SK-MEL-5 (cell line): Measurements from ENCODE around the gene UBE2D2. TPM values are rescaled to one million over a fixed set of nuclear protein-coding genes. Genes with fewer than 3 reads are reported as not detected.
"Not testable (repeated sequence)": the region's sequence is repeated elsewhere in the genome, so short reads cannot be mapped to it uniquely, and the experiment has no call there.

Experiments
- DNase-seq: peaks from one replicate; pipeline ENCODE4 v3.0.0-alpha.2; 2016; ENCODE audit warnings: low read depth, low spot score
- in situ Hi-C: cut with HindIII; loops from 2 replicates; pipeline ENCODE4 v1.10.0; 2016; ENCODE audit warnings: low sequenced_read_pairs, high pct_unique_total_duplicates, low pct_unique_long_range_greater_than_20kb
- total RNA-seq: library from RNA; depleted of rRNA; stranded (reverse); fragments of >200 nt; shearing (Covaris generic); gene quantifications from 2 replicates; pipeline ENCODE4 v1.2.3, GENCODE V29; 2014

The UBE2D2 gene
- total RNA-seq, 1 experiment from 2014 or later = 57.4 TPM

DNA sequence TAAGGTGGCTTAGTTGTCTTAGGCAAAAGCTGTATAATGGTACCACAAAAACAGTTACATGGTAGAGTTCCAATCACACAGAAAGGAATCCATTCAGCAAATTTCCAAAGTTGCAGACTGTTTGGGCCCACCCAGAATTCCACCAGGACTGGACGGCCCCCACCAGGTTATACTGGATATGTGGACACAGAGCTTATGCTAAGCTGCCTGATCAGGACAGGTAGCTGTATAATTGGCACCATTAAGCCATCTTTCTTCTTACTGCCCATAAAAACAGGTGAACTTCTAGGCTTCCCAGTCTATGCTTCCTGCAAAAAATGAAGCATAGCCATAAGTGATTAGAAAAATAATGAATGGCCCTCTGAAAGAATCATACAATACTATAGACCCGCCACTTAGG, 31.1 kb upstream of the UBE2D2 start:
- DNase-seq, in situ Hi-C loops: not testable (repeated sequence)

DNA sequence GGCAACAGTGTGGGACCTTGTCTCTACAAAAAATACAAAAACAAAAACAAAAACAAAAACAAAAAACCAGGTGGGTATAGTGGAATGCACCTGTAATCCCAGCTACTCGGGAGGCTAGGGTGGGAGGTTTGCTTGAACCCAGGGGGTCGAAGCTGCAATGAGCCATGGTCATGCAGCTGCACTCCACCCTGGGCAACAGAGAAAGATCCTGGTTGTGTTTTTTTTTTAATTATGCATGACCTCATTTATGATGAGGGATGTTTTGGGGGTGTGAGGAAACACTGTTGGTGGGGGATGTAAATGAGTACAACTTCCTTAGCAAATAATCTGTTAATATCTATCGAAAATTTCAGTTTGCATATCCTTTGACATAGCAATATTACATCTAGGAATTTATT, 29.4 kb upstream of the UBE2D2 start:
- in situ Hi-C loops = no loop called here

GRCh38 chr5:139543423-139543991, 17.6 kb upstream of the UBE2D2 start:
- in situ Hi-C loops = no loop called here
- peak; percentile 43 for DNase-seq

More for the DNA sequence above, 29.4 kb upstream of the UBE2D2 start:
- no peak for DNase-seq

- in situ Hi-C loops = not testable (repeated sequence)
Measured at GRCh38 chr5:139546593-139546992, 14.5 kb upstream of the UBE2D2 start.

GRCh38 chr5:139549162-139549894, 11.8 kb upstream of the UBE2D2 start:
- no peak for DNase-seq
- in situ Hi-C loops = no loop called here

More at GRCh38 chr5:139546593-139546992, 14.5 kb upstream of the UBE2D2 start:
- DNase-seq = not testable (repeated sequence)

DNA sequence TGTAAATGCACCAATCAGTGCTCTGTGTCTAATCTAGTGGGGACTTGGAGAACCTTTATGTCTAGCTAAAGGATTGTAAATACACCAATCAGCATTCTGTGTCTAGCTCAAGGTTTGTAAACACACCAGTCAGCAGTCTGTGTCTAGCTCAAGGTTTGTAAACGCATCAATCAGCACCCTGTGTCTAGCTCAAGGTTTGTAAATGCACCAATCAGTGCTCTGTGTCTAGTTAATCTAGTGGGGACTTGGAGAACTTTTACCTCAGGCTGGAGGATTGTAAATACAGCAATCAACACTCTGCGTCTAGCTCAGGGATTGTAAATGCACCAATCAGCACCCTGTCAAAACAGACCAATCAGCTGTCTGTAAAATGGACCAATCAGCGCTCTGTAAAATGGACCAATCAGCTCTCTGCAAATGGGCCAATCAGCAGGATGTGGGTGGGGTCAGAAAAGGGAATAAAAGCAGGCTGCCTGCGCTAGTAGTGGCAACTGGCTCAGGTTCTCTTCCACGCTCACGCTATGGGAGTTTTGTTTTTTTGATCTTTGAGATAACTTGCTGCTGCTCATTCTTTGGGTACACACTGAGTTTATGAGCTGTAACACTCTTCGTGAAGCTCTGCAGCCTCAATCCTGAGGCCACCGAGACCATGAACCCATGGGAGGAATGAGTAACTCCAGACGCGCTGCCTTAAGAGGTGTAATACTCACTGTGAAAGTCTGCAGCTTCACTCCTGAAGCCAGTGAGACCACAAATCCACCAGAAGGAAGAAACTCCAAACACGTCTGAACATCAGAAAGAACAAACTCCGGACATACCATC, 10.9 kb upstream of the UBE2D2 start:
- DNase-seq = peak; percentile 11
- in situ Hi-C loops = loop anchor here (25.0 kb wide), 1 partner anchor 138 kb away; the partner anchor contains the start of gene SPATA24

DNA sequence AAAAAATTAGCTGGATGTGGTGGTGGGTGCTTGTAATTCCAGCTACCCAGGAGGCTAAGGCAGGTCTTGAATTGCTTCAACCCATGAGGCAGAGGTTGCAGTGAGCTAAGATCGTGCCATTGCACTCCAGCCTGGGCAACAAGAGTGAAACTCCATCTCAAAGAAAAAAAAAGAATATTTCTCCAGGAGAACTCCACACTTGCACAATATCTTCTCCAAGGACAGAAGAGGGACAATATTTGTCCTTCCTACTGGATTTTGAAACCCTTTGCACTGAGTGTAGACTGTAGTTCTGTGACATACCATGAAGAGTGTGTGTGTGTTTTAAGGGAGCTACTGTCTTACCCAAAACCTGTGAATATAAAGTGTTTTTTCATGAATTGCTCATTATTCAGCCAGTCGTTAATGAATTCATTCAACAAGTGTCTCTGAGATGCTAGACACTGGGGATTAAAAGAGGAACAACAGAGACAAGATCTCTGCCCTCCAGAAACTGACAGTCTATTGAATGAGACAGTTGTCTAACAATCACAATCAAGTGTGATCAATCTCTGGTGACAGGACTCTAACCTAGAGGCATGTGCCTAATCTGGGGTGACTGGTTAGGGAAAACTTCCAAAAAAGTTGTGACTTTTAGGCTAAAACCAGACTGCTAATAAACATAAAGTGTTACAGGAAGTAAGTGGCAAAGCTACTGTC, 9.8 kb upstream of the UBE2D2 start:
- in situ Hi-C loops = loop anchor here (25.0 kb wide), 1 partner anchor 139 kb away; the partner anchor contains the start of gene SPATA24
- DNase-seq = no peak

GRCh38 chr5:139552893-139553575, 8.1 kb upstream of the UBE2D2 start:
- DNase-seq = no peak

GRCh38 chr5:139554264-139554663, 6.9 kb upstream of the UBE2D2 start:
- DNase-seq = no peak

More at GRCh38 chr5:139552893-139553575, 8.1 kb upstream of the UBE2D2 start:
- in situ Hi-C loops = loop anchor here (25.0 kb wide), 1 partner anchor 141 kb away; the partner anchor contains the start of gene SPATA24

GRCh38 chr5:139557811-139558210, 3.3 kb upstream of the UBE2D2 start:
- in situ Hi-C loops = loop anchor here (25.0 kb wide), 1 partner anchor 146 kb away; the partner anchor contains the start of gene SPATA24

More at GRCh38 chr5:139554264-139554663, 6.9 kb upstream of the UBE2D2 start:
- in situ Hi-C loops = loop anchor here (25.0 kb wide), 1 partner anchor 142 kb away; the partner anchor contains the start of gene SPATA24

GRCh38 chr5:139561655-139562451, 714 bp downstream of the UBE2D2 start:
- in situ Hi-C loops = loop anchor here (25.0 kb wide), 1 partner anchor 150 kb away; the partner anchor contains the start of gene SPATA24
- peak; percentile 21 for DNase-seq

More at GRCh38 chr5:139557811-139558210, 3.3 kb upstream of the UBE2D2 start:
- DNase-seq = no peak

DNA sequence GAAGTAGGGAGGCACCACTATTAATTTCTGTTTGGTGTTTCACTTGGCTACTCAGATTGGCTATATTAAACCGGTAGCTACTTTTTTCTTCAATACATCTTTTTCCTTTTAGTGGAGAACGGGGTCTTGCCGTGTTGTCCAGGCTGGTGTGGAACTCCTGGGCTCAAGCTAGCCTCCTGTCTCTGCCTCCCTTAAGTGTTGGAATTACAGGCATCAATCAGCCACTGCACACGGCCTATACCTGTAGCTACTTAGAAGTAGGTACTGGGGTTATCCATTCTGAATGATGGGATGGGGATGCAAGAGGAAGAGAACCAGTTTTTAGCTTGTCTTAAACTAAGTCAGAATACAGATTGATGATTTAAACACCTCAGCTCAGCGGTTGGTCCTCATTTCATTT, 1.7 kb downstream of the UBE2D2 start:
- DNase-seq = no peak
- in situ Hi-C loops = loop anchor here (25.0 kb wide), 1 partner anchor 151 kb away; the partner anchor contains the start of gene SPATA24

DNA sequence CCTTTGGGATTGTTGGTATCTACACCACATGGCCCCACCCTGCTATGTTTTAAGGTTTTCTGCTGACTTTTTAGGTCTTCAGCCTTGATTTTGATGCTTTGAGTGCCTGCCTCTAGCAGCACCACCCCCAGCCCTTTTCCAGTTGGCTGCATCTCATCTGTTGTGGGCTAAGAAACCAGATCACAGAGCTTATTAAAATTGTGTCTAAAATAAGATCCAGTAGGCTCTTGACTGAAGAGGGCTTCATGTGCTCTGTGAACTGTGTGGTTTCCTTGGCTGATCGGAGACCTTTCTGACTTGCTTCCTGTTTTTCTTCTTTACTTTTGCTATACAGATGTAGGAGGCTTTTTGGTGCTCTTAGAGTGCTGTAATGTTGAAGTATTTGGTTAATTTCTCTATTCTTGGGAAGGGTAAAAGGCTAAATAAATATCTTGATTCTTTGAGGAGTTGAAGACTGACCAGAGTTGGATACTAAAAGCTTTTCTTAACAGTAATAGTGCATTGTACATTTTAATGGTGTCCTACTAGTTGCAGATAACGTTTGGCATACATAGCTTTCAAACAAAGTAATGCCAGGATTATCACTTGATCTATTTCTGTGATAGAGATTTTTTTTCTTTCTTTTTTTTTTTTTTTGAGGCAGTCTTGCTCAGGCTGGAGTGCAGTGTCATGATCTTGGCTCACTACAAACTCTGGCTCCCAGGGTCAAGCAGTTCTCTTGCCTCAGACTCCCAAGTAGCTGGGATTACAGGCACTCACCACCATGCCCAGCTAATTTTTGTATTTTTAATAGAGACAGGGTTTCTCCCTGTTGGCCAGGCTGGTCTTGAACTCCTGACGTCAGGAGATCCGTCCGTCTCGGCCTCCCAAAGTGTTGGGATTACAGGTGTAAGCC, 4.5 kb downstream of the UBE2D2 start:
- in situ Hi-C loops = loop anchor here (25.0 kb wide), 1 partner anchor 153 kb away; the partner anchor contains the start of gene SPATA24
- no peak for DNase-seq

DNA sequence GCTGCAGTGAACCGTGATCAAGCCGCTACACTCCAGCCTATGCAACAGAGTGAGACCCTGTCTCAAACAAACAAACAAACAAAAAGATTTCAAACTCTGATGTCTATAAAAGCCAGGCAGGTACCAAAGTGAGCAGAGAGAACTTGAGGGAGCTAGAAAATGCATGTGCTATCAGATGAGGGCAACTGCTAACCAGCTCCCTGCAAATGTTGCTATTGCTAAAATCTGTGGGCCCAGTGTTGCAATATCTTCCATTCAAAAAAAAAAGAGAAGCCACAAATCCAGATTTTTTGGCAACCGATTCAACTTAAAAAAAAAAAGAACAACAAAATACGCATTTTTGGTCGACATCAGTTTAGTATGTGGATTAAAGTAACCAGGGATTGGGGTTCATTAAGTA, 5.5 kb downstream of the UBE2D2 start:
- in situ Hi-C loops = loop anchor here (25.0 kb wide), 1 partner anchor 154 kb away; the partner anchor contains the start of gene SPATA24
- DNase-seq = no peak
